Panc1 (cell line): ENCODE data around the gene AMIGO1. TPM values are rescaled to one million over a fixed set of nuclear protein-coding genes. Genes with fewer than 3 reads are reported as not detected.
A peak's percentile ranks its signal among the peaks of the same experiment; 100 is the strongest.

Experiments
- ATAC-seq: fragments of 200-7000 bp; cut with Tn5 transposase; 2 replicates; pipeline ENCODE4 v1.9.1; 2020; ENCODE audit warnings: mild to moderate bottlenecking, moderate library complexity
- BruUV-seq: library from RNA; stranded (reverse); fragments of 400-500 nt; replicated peaks from 2 replicates; lab custom pipeline; 2021; lab: Mats Ljungman, UMichigan
- CTCF ChIA-PET: fragments of 300-600 bp; sonication (Branson Sonifier 250); formaldehyde crosslinking; loops from one replicate; lab custom pipeline; 2022; ENCODE audit warnings: antibody characterized with exemption; lab: Charles Lee
- POLR2A ChIA-PET: fragments of 300-600 bp; sonication (Branson Sonifier 250); formaldehyde crosslinking; loops from one replicate; lab custom pipeline; 2022; ENCODE audit warnings: antibody characterized with exemption; lab: Charles Lee
- DNase-seq: peaks from one replicate; pipeline ENCODE4 v3.0.0-alpha.2; 2010; ENCODE audit warnings: low read depth, low spot score
- H3K27ac ChIP-seq: 2 replicates; pipeline ENCODE4 v1.5.1; 2011; ENCODE audit warnings: mild to moderate bottlenecking, low read length, inconsistent platforms
- H3K27me3 ChIP-seq: fragments of 200-500 bp; sonication (Bioruptor generic); 2 replicates; pipeline ENCODE4 v1.6.0; 2014; ENCODE audit warnings: low read length, inconsistent platforms; ENCODE audit not compliant: control insufficient read depth, insufficient read depth
- H3K36me3 ChIP-seq: fragments of 200-500 bp; sonication (Bioruptor generic); 2 replicates; pipeline ENCODE4 v1.5.1; 2014; ENCODE audit warnings: inconsistent platforms, mild to moderate bottlenecking, low read length, moderate library complexity; ENCODE audit not compliant: control insufficient read depth, insufficient read depth
- H3K4me1 ChIP-seq: 2 replicates; pipeline ENCODE4 v1.5.1; 2011; ENCODE audit warnings: inconsistent platforms, mild to moderate bottlenecking, low read length, moderate library complexity; ENCODE audit not compliant: control insufficient read depth, insufficient read depth
- H3K4me3 ChIP-seq, 2 experiments: 2 replicates each; pipeline ENCODE4 v1.5.1; 2011 to 2012; ENCODE audit warnings: low read depth in 2 of 2, low read length in 2 of 2, mild to moderate bottlenecking in 2 of 2, inconsistent platforms in 1 of 2, moderate library complexity in 1 of 2
- H3K9me3 ChIP-seq: fragments of 200-500 bp; sonication (Bioruptor generic); 2 replicates; pipeline ENCODE4 v1.5.1; 2014; ENCODE audit warnings: low read depth, mild to moderate bottlenecking, inconsistent platforms, low read length, moderate library complexity; ENCODE audit not compliant: control insufficient read depth, insufficient read depth
- CTCF ChIP-seq: fragments of 450-650 bp; IDR thresholded peaks from 2 replicates; pipeline ENCODE4 v1.5.1; 2017; ENCODE audit warnings: mild to moderate bottlenecking
- POLR2AphosphoS5 ChIP-seq: IDR thresholded peaks from 2 replicates; pipeline ENCODE4 v1.6.1; 2012; ENCODE audit warnings: mild to moderate bottlenecking, low read depth, low read length, moderate library complexity
- SIN3A ChIP-seq: IDR thresholded peaks from 2 replicates; pipeline ENCODE4 v1.6.1; 2012; ENCODE audit warnings: low read depth, mild to moderate bottlenecking, low read length, moderate library complexity, borderline replicate concordance; ENCODE audit not compliant: insufficient read depth
- TCF7L2 ChIP-seq: IDR thresholded peaks from 2 replicates; pipeline ENCODE4 v1.6.1; 2011; ENCODE audit warnings: mild to moderate bottlenecking, low read depth, low read length, inconsistent platforms
- in situ Hi-C: cut with HindIII; loops from 2 replicates; pipeline ENCODE4 v1.10.0; 2016; ENCODE audit warnings: low sequenced_read_pairs, low pct_unique_long_range_greater_than_20kb
- intact Hi-C: fragments of 100-400 bp; cut with micrococcal nuclease; formaldehyde crosslinking; loops from one replicate; pipeline ENCODE4 v1.10.0; 2022; ENCODE audit not compliant: unreplicated experiment
- total RNA-seq: library from RNA; stranded (reverse); gene quantifications from one replicate; pipeline ENCODE4 v1.2.1, GENCODE V29; 2021; ENCODE audit not compliant: unreplicated experiment
- TF ChIP-seq, protein P1 (sequence below), 2 experiments: IDR thresholded peaks; 2 replicates each; pipeline ENCODE4 v1.6.1; 2011 to 2012; ENCODE audit warnings: low read depth in 2 of 2, control low read depth in 1 of 2, low read length in 1 of 2, mild to moderate bottlenecking in 1 of 2, moderate library complexity in 1 of 2; ENCODE audit not compliant: insufficient read depth in 1 of 2

Gene AMIGO1
- total RNA-seq, 1 experiment from 2014 or later = 0.64 TPM

DNA sequence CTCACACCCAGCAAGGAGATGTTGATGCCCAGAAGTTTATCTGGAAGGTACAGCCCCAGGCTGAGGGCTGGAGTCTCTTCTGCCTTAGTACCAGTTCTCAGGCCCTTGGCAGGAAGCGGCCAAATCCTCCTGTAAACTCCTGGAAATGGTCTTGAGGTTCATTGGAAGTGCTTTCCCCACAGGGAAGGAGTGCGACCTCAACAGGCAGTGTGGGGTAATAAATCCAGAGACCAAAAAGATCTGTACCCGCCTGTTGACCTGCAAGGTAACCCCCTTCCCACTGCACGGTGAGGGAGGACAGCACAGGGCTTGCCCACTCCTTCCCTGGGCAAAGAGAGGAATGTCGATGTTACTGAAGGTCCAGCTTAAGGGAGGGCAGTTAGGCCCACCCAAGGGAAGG is 21.3 kb downstream of the AMIGO1 start:
- TF ChIP-seq TCF7L2 = no peak
- no peak for TF ChIP-seq POLR2AphosphoS5
- TF ChIP-seq SIN3A = no peak
- TF ChIP-seq, protein P1, sequence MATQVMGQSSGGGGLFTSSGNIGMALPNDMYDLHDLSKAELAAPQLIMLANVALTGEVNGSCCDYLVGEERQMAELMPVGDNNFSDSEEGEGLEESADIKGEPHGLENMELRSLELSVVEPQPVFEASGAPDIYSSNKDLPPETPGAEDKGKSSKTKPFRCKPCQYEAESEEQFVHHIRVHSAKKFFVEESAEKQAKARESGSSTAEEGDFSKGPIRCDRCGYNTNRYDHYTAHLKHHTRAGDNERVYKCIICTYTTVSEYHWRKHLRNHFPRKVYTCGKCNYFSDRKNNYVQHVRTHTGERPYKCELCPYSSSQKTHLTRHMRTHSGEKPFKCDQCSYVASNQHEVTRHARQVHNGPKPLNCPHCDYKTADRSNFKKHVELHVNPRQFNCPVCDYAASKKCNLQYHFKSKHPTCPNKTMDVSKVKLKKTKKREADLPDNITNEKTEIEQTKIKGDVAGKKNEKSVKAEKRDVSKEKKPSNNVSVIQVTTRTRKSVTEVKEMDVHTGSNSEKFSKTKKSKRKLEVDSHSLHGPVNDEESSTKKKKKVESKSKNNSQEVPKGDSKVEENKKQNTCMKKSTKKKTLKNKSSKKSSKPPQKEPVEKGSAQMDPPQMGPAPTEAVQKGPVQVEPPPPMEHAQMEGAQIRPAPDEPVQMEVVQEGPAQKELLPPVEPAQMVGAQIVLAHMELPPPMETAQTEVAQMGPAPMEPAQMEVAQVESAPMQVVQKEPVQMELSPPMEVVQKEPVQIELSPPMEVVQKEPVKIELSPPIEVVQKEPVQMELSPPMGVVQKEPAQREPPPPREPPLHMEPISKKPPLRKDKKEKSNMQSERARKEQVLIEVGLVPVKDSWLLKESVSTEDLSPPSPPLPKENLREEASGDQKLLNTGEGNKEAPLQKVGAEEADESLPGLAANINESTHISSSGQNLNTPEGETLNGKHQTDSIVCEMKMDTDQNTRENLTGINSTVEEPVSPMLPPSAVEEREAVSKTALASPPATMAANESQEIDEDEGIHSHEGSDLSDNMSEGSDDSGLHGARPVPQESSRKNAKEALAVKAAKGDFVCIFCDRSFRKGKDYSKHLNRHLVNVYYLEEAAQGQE (IDR thresholded peaks at IDR 0.05; ENCODE audit: insufficient read depth in 1 of 2, low read depth in 2 of 2, low read length in 1 of 2) = no peak
- peak; percentile 34; the same call in 1 of the 2 replicates for TF ChIP-seq CTCF

GRCh38 chr1:109487261-109487660 is 22.3 kb downstream of the AMIGO1 start:
- H3K9me3 ChIP-seq = no peaks in the 10 kb centered on the region
- peaks cover 3% of the 10 kb centered on the region; the same call in 1 of the 2 replicates for H3K4me1 ChIP-seq
- no peak overlapping the region for H3K27ac ChIP-seq
- ChIA-PET POLR2A (interaction anchor here (0.6 kb wide), 1 partner anchor 14 kb away, joined by 7 read pairs; no protein-coding TSS in a partner anchor), CTCF (no interaction called here)
- no peak overlapping the region for H3K4me3 ChIP-seq
- DNase-seq = no peak
- TF ChIP-seq CTCF (no peak), TCF7L2 (no peak), POLR2AphosphoS5 (no peak), SIN3A (no peak)
- TF ChIP-seq, protein P1 (IDR thresholded peaks at IDR 0.05; ENCODE audit: insufficient read depth in 1 of 2, low read depth in 2 of 2, low read length in 1 of 2) = no peak
- no peaks in the 10 kb centered on the region for H3K36me3 ChIP-seq
- ATAC-seq = no peak
- in situ Hi-C loops = no loop called here
- intact Hi-C loops = no loop called here
- H3K27me3 ChIP-seq = no peaks in the 10 kb centered on the region
- no TSS peak for BruUV-seq

More for the DNA sequence above, 21.3 kb downstream of the AMIGO1 start:
- Histone ChIP-seq H3K9me3 (no peaks in the 10 kb centered on the region), H3K4me1 (peaks cover 5% of the 10 kb centered on the region), H3K27ac (no peak overlapping the region), H3K36me3 (no peaks in the 10 kb centered on the region), H3K4me3 (no peak overlapping the region), H3K27me3 (no peaks in the 10 kb centered on the region)
- intact Hi-C loops (no loop called here), in situ Hi-C loops (no loop called here)
- no TSS peak for BruUV-seq
- ChIA-PET CTCF (no interaction called here), POLR2A (no interaction called here)
- DNase-seq = no peak
- no peak for ATAC-seq
